Astrocyte of the cerebellum (primary cell): ENCODE results near the gene NECTIN4.

Source experiments
- DNase-seq: peaks from one replicate; pipeline ENCODE4 v3.0.0-alpha.2; 2011; ENCODE audit warnings: low read depth
- H3K4me3 ChIP-seq: 2 replicates; pipeline ENCODE4 v1.5.1; 2011; ENCODE audit warnings: mild to moderate bottlenecking, low read depth, low read length, moderate library complexity
- CTCF ChIP-seq: IDR thresholded peaks from 2 replicates; pipeline ENCODE4 v1.5.1; 2012; ENCODE audit warnings: low read length, low read depth, moderate library complexity, mild to moderate bottlenecking; ENCODE audit errors: missing control alignments
- in situ Hi-C: cut with HindIII; loops from 2 replicates; pipeline ENCODE4 v1.10.0; 2017; ENCODE audit warnings: low sequenced_read_pairs

The NECTIN4 gene

GRCh38 chr1:161090617-161091016 lies 1.3 kb upstream of the NECTIN4 start:
- TF ChIP-seq CTCF = no peak
- in situ Hi-C loops = no loop called here
- DNase-seq = no peak
- no peak overlapping the region for H3K4me3 ChIP-seq

GRCh38 chr1:161089938-161090337 lies 580 bp upstream of the NECTIN4 start:
- DNase-seq = no peak
- no peak for TF ChIP-seq CTCF
- in situ Hi-C loops = no loop called here
- no peak overlapping the region for H3K4me3 ChIP-seq

GRCh38 chr1:161088587-161089110 lies 709 bp downstream of the NECTIN4 start:
- DNase-seq = no peak
- H3K4me3 ChIP-seq = no peak overlapping the region
- no peak for TF ChIP-seq CTCF
- in situ Hi-C loops = no loop called here

- in situ Hi-C loops = no loop called here
- no peak for TF ChIP-seq CTCF
- DNase-seq = no peak
- H3K4me3 ChIP-seq = no peak overlapping the region
These were observed 2.9 kb downstream of the NECTIN4 start for GRCh38 chr1:161086457-161086856.

- no peak overlapping the region for H3K4me3 ChIP-seq
- TF ChIP-seq CTCF = no peak
- in situ Hi-C loops = no loop called here
- no peak for DNase-seq
These were observed 4.2 kb downstream of the NECTIN4 start for GRCh38 chr1:161085165-161085564.

GRCh38 chr1:161084597-161084988 lies 4.8 kb downstream of the NECTIN4 start:
- DNase-seq = no peak
- no peak for TF ChIP-seq CTCF
- H3K4me3 ChIP-seq = no peak overlapping the region
- in situ Hi-C loops = no loop called here
